Measurements from ENCODE around the gene RHBDD1. TPM values are rescaled to one million over a fixed set of nuclear protein-coding genes. Genes with fewer than 3 reads are reported as not detected.

Gene RHBDD1
- polyA plus RNA-seq, 4 donors: 27.7 to 33.5 (median 32.1) TPM

- DNase-seq (ENCODE audit: low read depth in 4 of 4, low spot score in 3 of 4): no peak
Observed at GRCh38 chr2:226883296-226883795, 47.5 kb downstream of the RHBDD1 start.

- no peak for DNase-seq (ENCODE audit: low read depth in 4 of 4, low spot score in 3 of 4)
Observed at GRCh38 chr2:226884166-226884565, 48.3 kb downstream of the RHBDD1 start.

DNA sequence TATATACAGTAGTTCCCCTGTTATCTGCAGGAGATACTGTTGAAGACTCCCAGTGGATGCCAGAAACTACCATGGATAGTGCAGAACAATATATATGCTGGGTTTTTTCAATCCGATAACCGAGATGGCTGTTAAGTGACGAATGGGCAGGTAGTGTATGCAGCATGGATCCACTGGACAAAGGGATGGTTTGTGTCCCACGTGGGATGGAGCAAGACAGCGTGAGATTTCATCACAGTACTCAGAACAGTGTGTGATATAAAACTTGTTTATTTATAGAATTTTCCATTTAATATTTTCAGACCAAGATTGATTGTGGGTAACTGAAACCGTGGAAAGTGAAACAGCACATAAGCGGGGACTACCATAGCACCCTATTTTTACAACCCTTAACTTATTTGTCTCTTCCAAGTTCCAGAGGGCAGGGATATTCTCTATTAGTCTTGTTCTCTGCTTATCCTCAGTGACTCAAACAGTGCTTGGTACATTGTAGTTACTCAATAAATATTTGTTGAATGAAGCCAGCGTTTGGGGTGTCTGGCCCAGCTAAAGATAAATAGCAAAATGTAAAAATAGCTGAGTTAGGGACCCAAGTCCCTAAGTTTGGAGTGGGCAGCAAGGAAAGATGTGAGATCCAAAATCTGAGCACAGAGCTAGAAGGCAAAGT is 50.0 kb downstream of the RHBDD1 start:
- no peak for DNase-seq (ENCODE audit: low read depth in 4 of 4, low spot score in 3 of 4)

GRCh38 chr2:226887940-226888339 is 52.1 kb downstream of the RHBDD1 start:
- no peak for DNase-seq (ENCODE audit: low read depth in 4 of 4, low spot score in 3 of 4)

DNA sequence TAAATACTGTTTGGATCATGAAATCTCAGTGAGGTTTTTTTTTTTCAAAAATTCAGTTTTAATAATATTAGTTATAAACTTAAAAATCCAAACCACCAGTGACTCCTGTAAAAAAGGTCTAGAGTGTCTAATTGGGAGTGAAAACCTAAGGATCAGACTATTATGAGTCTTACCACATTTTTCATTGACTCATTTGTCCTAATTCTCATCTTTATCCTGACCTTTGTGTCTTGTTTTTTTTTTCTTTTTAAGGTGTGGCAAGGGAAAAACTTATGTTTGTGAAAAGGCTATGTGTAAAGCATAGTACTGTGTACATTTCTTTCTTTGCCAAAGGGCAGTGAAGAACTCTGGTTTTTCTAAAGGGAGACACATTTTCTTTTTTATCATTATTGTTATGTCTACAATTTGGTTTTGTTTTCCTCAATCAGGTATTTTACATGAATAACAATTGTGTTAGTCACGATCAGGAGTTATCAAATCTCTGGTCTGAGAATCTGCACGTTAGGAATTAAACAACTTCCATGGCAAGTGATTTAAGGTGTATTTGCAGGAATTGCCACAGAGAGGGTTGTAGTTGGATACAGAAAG is 52.6 kb downstream of the RHBDD1 start:
- DNase-seq (ENCODE audit: low read depth in 4 of 4, low spot score in 3 of 4): no peak

DNA sequence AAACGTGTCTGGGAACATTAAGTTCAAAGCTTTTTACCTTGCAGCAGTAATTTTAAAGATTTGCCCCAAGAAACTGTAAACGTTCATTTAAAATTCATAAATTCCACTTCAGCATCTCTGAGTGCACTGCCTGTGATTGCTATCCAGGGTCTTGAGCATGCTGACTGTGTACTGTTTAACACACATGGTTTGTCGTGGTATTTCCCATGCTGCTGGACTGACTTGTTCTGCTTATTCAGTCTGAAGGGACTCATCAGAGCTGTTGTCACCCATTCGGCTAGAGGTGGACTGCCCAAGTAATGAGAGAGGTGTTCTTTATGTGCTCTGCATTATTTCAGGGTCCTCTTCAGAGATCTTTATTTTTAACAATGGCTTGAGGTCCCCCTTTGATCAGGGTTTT is 53.1 kb downstream of the RHBDD1 start:
- no peak for DNase-seq (ENCODE audit: low read depth in 4 of 4, low spot score in 3 of 4)

GRCh38 chr2:226890286-226890685 is 54.4 kb downstream of the RHBDD1 start:
- no peak for DNase-seq (ENCODE audit: low read depth in 4 of 4, low spot score in 3 of 4)

DNA sequence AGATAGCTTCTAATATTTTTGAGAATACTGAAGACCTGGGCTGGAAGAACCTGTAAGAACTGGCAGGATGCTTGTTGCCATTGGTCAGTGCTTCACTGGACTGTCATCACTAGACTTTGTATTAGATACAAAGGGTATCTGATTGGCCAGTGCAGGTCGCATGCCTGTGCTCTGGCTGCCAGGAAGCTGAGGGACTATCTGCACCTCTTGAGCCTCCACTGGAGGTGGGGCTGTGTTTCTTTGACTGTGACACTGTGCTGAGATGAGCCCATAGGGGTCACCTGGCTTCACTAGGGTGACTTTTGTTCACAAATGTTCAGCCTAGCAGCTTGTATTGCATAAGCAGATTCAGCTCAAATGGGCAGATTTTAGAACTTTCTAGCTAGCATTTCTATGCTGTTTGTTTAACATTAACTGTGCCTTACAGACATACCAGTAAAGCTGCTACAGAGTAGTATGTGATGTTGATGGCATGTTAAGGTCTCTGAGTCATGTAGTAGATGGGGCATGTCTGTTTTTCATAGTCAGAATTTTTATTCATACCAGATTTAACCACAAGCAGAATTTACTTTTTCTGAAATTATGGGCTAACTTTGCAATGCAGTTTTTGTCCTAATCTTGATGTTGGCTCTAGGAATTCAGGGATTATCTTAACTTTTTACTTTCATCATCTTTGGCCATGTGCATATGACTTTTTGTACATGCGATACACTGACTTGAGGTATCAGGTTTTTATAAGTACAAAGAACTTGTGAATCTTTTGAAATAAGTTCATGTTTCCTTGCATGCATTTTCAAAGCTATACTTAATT is 56.1 kb downstream of the RHBDD1 start:
- DNase-seq (ENCODE audit: low read depth in 4 of 4, low spot score in 3 of 4): no peak

- no peak for DNase-seq (ENCODE audit: low read depth in 4 of 4, low spot score in 3 of 4)
Observed at GRCh38 chr2:226892729-226893128, 56.9 kb downstream of the RHBDD1 start.

GRCh38 chr2:226893216-226893615 is 57.4 kb downstream of the RHBDD1 start:
- no peak for DNase-seq (ENCODE audit: low read depth in 4 of 4, low spot score in 3 of 4)

DNA sequence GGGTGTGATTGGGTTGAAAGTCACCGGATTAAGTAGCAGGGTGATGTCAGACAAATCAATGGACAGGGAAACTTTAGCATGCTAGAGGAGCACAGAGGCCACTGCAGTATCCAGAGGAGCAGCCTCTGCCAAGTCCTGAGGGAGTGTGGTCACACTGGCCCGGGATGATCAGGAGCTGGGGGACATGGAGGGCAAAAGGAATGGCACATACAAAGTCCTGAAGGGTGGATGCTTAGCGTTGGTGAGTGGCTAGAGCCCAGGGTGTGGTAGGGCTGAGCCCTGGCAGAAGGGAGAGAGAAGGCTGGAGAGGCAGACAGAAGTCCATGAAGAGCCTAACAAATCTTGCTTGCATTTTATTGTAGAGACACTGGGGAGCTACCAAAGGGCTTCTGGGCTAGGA is 58.9 kb downstream of the RHBDD1 start:
- DNase-seq (ENCODE audit: low read depth in 4 of 4, low spot score in 3 of 4): no peak

DNA sequence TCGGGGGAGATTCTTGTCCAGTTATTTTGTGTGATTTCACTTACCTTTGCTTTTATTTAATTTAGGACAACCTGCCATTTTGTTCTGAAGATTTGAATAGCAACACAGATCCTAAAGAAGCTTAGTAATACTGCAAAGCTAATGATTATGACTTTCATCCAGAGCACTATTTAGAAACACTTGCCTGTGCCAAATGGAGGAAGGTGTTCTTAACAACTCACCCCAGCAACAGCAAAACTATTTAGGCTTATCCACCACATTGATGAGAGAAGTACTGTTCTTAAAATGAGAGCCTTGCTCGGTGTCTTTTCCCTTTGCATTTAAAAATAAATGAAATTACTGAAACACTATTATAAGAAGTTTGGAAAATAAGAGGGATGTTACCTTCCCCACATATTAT is 59.7 kb downstream of the RHBDD1 start:
- DNase-seq (ENCODE audit: low read depth in 4 of 4, low spot score in 3 of 4): no peak

DNA sequence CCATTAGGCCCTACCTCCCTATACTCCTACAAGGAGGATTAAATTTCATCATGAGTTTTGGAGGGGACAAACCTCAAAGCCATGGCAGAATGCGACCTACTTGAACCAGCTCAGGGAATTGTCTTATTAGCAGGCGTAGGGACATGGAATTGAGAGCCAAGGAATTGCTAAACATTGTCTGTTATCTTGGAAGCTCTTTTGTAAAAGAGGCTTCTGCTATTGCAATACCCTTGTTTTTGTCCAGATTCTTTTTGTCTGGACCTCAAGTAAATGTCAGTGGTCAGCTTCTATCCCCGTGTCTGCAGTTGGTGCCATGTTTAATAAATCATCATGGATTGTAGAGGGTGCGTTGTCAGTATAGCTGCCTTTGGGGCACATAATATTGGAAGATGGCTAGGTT is 62.3 kb downstream of the RHBDD1 start:
- DNase-seq (ENCODE audit: low read depth in 4 of 4, low spot score in 3 of 4): no peak

DNA sequence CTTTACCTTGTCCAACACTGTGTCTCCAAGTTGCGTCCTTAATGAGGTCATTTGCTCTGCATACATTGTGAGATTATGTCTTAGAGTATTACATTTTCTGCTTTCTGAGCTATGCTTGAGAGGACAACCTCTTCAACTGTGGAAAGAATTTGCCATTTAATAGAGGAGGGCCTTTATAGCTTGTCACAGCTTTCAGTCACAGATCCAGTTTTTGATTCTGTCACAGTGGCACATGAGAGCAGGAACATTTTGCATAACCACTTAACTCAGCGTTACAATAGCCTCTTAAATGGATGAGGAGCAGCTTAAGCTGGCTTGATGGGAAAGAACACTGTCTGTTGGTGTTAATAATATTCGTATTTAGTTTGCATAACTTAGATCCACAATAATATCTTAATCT is 63.0 kb downstream of the RHBDD1 start:
- no peak for DNase-seq (ENCODE audit: low read depth in 4 of 4, low spot score in 3 of 4)

DNA sequence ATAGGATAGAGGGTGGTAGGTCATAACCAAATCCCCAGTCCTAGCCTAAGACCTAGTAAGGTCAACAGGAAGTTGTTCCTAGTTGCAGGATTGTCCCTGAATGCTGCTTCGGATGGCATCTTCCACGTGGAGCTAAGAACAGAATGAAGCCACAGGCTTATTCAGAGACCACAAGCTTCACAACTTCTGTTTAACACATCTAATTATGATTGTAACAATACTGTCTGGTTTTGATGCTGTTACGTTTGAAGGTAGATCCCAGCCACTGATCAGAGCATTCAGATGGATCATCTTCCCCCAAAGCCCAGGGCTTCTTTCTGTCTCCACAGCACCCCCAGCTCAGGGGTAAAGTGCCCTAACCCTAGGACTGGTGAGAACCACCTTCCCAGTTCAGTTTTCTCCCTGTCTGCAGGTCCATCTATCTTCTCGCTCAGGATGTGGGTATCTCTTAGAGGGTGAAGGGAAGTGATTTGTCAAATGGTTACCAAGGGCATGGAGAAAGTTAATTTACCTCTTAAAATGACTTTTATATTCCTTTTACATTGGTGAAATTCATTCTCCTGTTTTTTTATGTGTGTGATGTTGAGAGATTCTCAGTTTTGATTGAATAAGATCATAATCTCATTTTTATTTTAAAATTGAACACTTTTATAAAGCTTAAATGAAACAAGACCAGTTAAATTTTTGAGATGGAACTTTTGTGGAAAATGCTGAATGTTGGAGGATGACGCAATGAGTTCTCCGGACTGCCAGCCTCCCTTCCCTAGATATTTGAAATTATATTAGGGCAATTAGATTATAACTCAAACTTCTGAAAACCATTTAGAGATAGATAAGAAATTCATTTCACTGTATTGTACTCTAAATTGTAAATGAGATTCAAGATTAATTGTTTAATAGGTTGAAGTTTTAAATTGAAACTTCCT is 66.5 kb downstream of the RHBDD1 start:
- no peak for DNase-seq (ENCODE audit: low read depth in 4 of 4, low spot score in 3 of 4)

DNA sequence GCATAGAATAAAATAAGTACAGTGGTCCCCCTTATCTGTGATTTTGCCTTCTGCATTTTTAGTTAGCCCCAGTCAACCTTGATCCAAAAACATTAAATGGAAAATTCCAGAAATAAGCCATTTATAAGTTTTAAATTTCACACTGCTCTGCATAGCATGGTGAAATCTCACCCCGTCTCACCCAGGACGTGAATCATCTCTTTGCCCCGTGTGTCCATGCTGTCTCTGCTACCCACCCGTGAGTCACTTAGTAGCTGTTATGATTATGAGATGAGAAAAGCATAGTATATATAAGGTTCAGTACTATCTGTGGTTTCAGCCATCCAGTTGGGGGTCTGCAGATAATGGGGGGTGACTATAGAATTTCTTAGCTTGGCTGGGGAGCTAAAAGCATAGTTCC is 67.3 kb downstream of the RHBDD1 start:
- DNase-seq (ENCODE audit: low read depth in 4 of 4, low spot score in 3 of 4): no peak

- no peak for DNase-seq (ENCODE audit: low read depth in 4 of 4, low spot score in 3 of 4)
Observed at GRCh38 chr2:226904592-226904991, 68.7 kb downstream of the RHBDD1 start.

- no peak for DNase-seq (ENCODE audit: low read depth in 4 of 4, low spot score in 3 of 4)
Observed at GRCh38 chr2:226905718-226906117, 69.9 kb downstream of the RHBDD1 start.

GRCh38 chr2:226906163-226906693 is 70.4 kb downstream of the RHBDD1 start:
- no peak for DNase-seq (ENCODE audit: low read depth in 4 of 4, low spot score in 3 of 4)

- DNase-seq (ENCODE audit: low read depth in 4 of 4, low spot score in 3 of 4): no peak
Observed at GRCh38 chr2:226909126-226909525, 73.3 kb downstream of the RHBDD1 start.

Data from right renal pelvis (tissue), 4 donors.